Measurements from ENCODE around the gene IL18. TPM values are rescaled to one million over a fixed set of nuclear protein-coding genes. Genes with fewer than 3 reads are reported as not detected.
"Not testable (repeated sequence)": the region's sequence is repeated elsewhere in the genome, so short reads cannot be mapped to it uniquely, and the experiment has no call there.

The IL18 gene
- total RNA-seq, 2 experiments from 2014 or later, result not detected

DNA sequence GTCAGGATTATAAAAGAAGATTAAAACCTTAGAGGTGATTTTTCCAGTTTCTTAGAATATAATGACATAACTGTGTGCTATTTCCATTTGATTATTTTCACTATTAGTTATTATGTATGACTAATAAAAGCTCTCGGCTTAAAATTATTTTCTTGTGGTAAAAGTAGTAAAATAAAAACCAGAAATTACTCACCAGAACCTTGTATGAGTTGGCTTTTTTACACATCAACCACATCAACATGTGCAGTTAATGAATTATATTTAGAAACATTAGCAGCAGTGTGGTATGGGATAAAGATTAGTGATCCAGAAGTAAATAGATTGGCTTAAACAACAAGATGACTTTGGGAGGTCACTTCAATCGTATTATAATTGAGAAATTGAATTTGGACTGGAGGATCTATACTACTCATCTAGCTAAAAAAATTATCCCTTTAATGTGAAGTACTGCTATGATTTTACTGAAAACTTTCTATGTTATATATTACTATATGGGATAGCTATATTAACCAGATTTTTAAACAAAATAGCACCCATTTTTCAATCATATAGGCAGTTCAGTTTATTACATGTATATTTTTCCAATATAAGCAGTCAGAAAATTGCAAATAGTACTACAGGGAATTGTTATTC lies 8.6 kb upstream of the IL18 start:
- intact Hi-C loops (cut with DNase I, micrococcal nuclease), result loop anchor here in 1 of 2 experiments (10.0 kb wide), 1 partner anchor 298 kb away; the partner anchor contains the start of genes ALG9, CFAP68 and FDXACB1
- ChIA-PET POLR2A (no interaction called here), CTCF (interaction anchor here (0.7 to 1.9 kb wide), 7 partner anchors 10 to 60 kb away, joined by 3 to 11 read pairs (median 4); no protein-coding TSS in a partner anchor)
- Mint-ChIP-seq H3K36me3 (ENCODE audit: low read depth) (no peaks in the 10 kb centered on the region), H3K4me1 (peaks cover 11% of the 10 kb centered on the region), H3K4me3 (no peak overlapping the region), H3K27ac (no peak overlapping the region), H3K27me3 (peaks cover 17% of the 10 kb centered on the region), H3K9me3 (ENCODE audit: low read depth) (no peaks in the 10 kb centered on the region)
- DNase-seq, result no peak
- ATAC-seq, result no peak

DNA sequence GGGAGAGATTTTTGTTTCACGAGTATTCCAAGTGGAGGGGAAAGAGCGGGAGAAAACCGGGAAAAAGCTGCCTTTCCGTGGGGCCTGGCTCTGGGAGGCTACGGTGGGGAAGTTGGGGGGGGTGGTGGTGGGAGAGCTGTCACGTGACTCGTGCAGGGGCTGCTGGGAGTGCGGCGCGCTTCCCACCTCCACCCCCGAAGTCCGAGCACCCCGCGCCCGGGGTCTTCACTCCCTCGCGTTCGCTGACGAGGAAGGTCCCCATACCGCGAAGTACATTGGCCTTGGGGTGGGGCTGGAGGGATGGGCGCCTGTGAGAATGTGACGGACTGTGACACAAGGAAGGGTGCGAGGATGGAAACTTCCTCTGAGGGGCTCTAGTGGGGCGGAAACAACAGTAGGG lies 3.3 kb upstream of the IL18 start, which contains the start of gene TEX12:
Gene TEX12 (plus strand): TSS at position 228 of the 400 bp plus-strand sequence. CDS start 1,897 bp downstream, outside the sequence.
- Mint-ChIP-seq H3K9me3 (ENCODE audit: low read depth) (no peaks in the 10 kb centered on the region), H3K4me3 (no peak within 1 kb of the TSS), H3K4me1 (peaks cover 5% of the 10 kb centered on the region), H3K36me3 (ENCODE audit: low read depth) (no peaks in the 10 kb centered on the region), H3K27ac (no peak within 1 kb of the TSS), H3K27me3 (peaks cover 16% of the 10 kb centered on the region)
- DNase-seq (no peak), ATAC-seq (no peak)
- ChIA-PET POLR2A (no interaction called here), CTCF (interaction anchor here (1.1 kb wide), 1 partner anchor 53 kb away, joined by 7 read pairs; no protein-coding TSS in a partner anchor)
- intact Hi-C loops (cut with DNase I, micrococcal nuclease), result no loop called here

DNA sequence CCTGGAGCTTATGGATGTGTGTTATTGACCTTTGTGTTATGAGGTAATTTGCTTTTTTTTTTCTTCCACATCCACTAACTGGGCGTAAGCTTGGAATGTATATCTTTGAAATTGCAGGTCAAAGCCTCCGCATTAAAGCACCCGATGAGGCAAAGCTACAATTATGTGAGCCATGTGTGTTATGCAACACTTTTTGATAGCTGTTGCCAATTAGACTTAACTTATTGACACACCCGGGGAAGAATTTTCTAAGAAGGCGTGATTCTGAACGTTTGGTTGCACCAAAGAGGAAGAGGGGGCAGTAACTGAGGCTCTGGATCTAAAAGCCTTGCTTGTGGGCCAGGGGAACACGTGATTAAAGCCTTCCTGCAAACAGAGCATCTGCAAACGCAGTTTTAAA lies 2.7 kb upstream of the IL18 start:
- Mint-ChIP-seq H3K36me3 (ENCODE audit: low read depth) (no peaks in the 10 kb centered on the region), H3K9me3 (ENCODE audit: low read depth) (no peaks in the 10 kb centered on the region), H3K27me3 (peaks cover 20% of the 10 kb centered on the region), H3K4me3 (no peak overlapping the region), H3K27ac (no peak overlapping the region), H3K4me1 (peaks cover 5% of the 10 kb centered on the region)
- intact Hi-C loops (cut with DNase I, micrococcal nuclease), result no loop called here
- no peak for DNase-seq
- no peak for ATAC-seq
- ChIA-PET POLR2A (no interaction called here), CTCF (interaction anchor here (0.9 to 1.1 kb wide), 2 partner anchors 19 to 53 kb away, joined by 3 to 7 read pairs; no protein-coding TSS in a partner anchor)

DNA sequence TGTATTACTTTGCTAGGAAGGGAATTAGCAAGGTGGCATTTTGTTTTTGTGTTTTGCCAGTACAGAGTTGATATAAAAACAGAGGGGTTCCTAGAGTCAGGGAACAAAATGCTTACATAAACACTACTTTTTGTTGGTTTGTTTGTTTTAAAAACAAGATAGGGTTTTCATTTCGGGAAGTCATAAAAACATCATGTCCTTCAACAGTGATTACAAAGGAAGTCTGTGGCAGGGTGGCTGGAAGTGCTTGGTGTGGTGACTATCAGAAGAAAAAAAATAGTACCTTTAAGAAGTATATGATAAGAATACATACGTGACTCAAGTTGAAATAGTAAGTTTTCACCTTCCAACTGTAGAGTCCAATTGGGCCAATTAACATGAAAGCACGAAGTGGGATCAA lies 1.2 kb upstream of the IL18 start:
- Mint-ChIP-seq H3K4me1 (peaks cover 5% of the 10 kb centered on the region), H3K27me3 (peaks cover 20% of the 10 kb centered on the region), H3K9me3 (ENCODE audit: low read depth) (no peaks in the 10 kb centered on the region), H3K36me3 (ENCODE audit: low read depth) (no peaks in the 10 kb centered on the region), H3K4me3 (no peak overlapping the region), H3K27ac (no peak overlapping the region)
- intact Hi-C loops (cut with DNase I, micrococcal nuclease), result no loop called here
- ATAC-seq (no peak), DNase-seq (no peak)
- ChIA-PET POLR2A (no interaction called here), CTCF (no interaction called here)

DNA sequence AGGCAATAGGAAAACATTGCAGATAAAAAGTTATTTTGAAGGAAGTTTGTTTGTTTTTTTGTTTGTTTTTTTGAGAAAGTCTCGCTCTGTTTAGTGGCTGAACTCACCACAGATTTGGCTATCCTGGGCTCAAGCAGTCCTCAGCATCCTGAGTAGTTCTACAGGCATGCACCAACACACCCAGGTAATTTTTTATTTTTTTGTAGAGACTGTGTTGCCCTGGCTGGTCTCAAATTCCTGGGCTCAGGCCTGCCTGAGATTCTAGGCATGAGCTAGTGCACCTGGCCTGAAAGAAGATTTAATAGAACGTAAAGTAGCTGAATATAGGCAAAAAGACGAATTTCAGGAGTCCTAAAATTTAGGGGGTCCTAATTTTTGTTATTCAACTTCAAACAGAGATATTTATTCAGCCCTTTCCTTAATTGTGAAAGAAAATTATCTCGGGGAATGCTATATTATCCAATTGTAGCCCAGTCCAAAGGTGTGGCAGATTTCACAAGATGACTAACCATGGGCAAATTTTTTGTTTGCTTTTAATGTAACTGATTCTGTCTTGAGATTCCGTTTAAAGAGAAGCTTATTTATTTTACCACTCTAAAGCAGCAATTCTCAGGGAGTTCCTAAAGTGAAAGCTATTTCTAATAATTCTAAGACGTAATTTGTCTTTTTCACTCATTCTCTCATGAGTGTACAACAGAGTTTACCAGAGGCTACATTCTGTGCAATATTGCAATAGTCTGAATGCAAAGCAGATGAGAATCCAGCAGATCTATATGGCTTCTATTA lies 940 bp downstream of the IL18 start:
- no peak overlapping the region for H3K4me3 Mint-ChIP-seq
- DNase-seq (no peak), ATAC-seq (no peak)
- ChIA-PET CTCF (interaction anchor here (0.5 to 1.3 kb wide), 3 partner anchors 9 to 106 kb away, joined by 3 to 4 read pairs (median 3); partner anchors contain the start of gene BCO2), POLR2A (no interaction called here)
- no peaks in the 10 kb centered on the region for H3K36me3 Mint-ChIP-seq (ENCODE audit: low read depth)
- H3K4me1 Mint-ChIP-seq, result peaks cover 5% of the 10 kb centered on the region
- no peak overlapping the region for H3K27ac Mint-ChIP-seq
- H3K9me3 Mint-ChIP-seq (ENCODE audit: low read depth), result no peaks in the 10 kb centered on the region
- peaks cover 23% of the 10 kb centered on the region for H3K27me3 Mint-ChIP-seq
- intact Hi-C loops (cut with DNase I, micrococcal nuclease), result no loop called here

DNA sequence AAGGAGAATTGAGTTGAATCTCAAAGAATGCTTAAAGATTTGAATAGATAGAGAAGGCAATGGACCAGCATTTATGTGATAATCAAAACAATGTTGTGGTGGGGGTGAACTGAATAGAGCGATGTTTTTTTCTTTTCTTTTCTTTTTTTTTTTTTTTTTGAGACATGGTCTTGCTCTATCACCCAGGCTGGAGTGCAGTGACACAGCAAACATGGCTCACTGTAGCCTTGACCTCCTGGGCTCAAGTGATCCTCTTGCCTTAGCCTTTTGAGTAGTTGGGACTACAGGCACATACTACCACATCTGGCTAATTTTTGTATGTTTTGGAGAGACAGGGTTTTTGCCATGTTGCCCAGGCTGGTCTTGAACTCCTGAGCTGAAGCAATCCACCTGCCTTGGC lies 1.7 kb downstream of the IL18 start:
- CTCF ChIA-PET, result interaction anchor here (1.2 kb wide), 1 partner anchor 10 kb away, joined by 4 read pairs; no protein-coding TSS in a partner anchor
- H3K9me3 Mint-ChIP-seq (ENCODE audit: low read depth); H3K4me1 Mint-ChIP-seq; H3K27ac Mint-ChIP-seq; POLR2A ChIA-PET; ATAC-seq; H3K36me3 Mint-ChIP-seq (ENCODE audit: low read depth); H3K4me3 Mint-ChIP-seq; DNase-seq; intact Hi-C loops (cut with DNase I, micrococcal nuclease): not testable (repeated sequence)
- peaks cover 21% of the 10 kb centered on the region for H3K27me3 Mint-ChIP-seq

DNA sequence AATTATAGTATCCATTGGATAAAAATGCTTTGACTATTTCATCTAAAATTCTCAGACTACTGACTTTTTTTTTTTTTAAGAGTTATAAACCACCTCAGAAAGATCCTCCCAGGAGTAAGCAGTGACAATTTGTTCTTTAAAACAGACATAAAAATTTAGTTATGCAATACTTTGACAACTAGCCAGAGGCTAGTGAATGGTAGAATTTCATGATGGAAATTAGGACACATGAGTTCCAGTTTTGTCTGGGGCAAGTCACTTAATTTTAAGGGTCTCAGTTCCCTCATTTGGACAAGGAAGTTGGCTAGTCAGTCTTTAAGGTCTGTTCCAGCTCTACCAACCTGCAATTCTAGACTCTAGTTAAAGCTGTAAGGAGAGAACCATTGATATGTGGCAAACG lies 2.9 kb downstream of the IL18 start:
- intact Hi-C loops (cut with DNase I, micrococcal nuclease), result no loop called here
- CTCF ChIA-PET, result interaction anchor here (1.3 kb wide), 1 partner anchor 11 kb away, joined by 3 read pairs; no protein-coding TSS in a partner anchor
- no peak overlapping the region for H3K27ac Mint-ChIP-seq
- DNase-seq (no peak), ATAC-seq (no peak)
- peaks cover 9% of the 10 kb centered on the region for H3K4me1 Mint-ChIP-seq
- H3K4me3 Mint-ChIP-seq, result no peak overlapping the region
- H3K9me3 Mint-ChIP-seq (ENCODE audit: low read depth), result no peaks in the 10 kb centered on the region
- peaks cover 19% of the 10 kb centered on the region for H3K27me3 Mint-ChIP-seq
- POLR2A ChIA-PET, result interaction anchor here (0.6 kb wide), 1 partner anchor 16 kb away, joined by 4 read pairs; no protein-coding TSS in a partner anchor
- no peaks in the 10 kb centered on the region for H3K36me3 Mint-ChIP-seq (ENCODE audit: low read depth)

DNA sequence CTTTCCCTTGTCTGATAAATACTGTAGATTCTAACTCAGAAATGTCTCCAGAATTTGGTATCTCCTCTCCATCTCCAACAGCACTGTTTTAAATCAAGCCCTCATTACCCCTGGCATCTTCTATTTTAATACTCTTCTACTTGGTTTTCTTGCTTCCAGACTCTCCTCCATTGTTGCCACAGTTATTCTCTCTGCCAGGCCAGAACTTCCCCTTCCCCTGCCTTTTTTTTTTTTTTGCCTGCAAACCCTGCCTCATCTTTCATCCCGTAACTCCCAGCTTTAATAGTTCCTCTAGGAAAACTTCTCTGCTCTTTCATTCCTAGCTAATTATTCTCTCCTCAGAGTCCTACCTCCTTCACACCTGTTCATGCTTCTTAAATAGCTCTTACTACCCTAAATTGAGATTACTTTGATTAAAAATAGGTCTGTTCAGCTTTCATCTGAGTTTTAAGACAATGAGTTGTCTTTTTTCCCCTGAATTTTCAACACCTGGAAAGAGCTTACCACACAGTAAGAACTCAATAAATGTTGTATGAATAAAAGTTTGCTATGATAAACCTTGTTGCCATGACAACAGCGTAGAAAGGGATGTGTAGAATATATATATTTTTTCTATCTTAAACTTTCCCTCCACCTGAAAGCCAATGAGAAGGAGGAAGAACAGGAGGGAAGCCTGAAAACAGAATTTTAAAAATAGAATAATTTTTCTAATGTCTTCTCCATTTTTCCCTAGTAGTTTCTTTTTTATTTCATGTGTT lies 3.6 kb downstream of the IL18 start:
- no peak for ATAC-seq
- H3K27ac Mint-ChIP-seq, result no peak overlapping the region

DNA sequence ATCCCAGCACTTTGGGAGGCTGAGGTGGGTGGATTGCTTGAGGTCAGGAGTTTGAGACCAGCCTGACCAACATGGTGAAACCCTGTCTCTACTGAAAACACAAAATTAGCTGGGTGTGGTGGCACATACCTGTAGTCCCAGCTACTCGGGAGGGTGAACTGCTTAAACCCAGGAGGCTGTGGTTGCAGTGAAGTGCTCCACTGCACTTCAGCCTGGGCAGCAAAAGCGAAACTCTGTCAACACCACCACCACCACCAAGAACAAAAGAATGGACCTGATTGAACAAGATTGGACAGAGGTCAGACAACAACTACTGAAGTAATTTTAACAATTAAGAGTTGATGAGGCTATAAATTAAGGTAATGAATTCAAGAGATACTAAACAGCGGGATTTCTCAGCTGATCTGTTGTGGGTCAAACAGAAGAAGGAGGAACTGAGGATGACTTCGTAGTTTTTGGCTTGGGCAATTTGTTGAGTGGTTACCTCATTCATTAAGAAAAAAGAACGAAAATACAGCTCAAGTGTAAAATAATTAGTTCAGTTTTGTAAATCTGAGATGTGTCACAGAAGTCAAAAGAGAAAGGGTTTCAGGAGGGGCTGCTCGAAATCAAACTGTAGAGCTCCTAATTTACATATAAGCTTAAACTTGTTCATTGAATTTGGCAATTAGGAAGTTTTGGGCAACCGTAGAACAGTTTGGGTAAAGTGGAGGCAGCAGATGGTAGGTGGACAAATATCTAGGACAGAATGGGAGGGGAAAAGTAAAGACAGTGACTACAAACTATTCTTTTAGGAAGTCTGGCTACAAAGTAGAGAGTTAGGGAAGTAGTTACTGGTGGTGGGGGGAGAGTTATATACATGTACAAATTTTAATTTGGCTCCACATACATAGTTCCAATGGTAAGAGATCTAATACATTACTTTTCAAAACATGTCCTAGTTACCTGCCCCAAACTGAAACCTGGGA lies 4.5 kb downstream of the IL18 start:
- H3K9me3 Mint-ChIP-seq (ENCODE audit: low read depth), result no peaks in the 10 kb centered on the region
- POLR2A ChIA-PET, result interaction anchor here (0.6 kb wide), 1 partner anchor 69 kb away, joined by 21 read pairs; no protein-coding TSS in a partner anchor

More for the DNA sequence above, 3.6 kb downstream of the IL18 start:
- H3K4me3 Mint-ChIP-seq, result no peak overlapping the region
- no peaks in the 10 kb centered on the region for H3K9me3 Mint-ChIP-seq (ENCODE audit: low read depth)
- H3K4me1 Mint-ChIP-seq, result peaks cover 9% of the 10 kb centered on the region
- H3K36me3 Mint-ChIP-seq (ENCODE audit: low read depth), result no peaks in the 10 kb centered on the region
- intact Hi-C loops (cut with DNase I, micrococcal nuclease), result no loop called here
- peaks cover 19% of the 10 kb centered on the region for H3K27me3 Mint-ChIP-seq
- ChIA-PET CTCF (interaction anchor here (1.3 kb wide), 1 partner anchor 12 kb away, joined by 3 read pairs; no protein-coding TSS in a partner anchor), POLR2A (interaction anchor here (0.6 kb wide), 1 partner anchor 70 kb away, joined by 21 read pairs; no protein-coding TSS in a partner anchor)
- DNase-seq, result no peak

DNA sequence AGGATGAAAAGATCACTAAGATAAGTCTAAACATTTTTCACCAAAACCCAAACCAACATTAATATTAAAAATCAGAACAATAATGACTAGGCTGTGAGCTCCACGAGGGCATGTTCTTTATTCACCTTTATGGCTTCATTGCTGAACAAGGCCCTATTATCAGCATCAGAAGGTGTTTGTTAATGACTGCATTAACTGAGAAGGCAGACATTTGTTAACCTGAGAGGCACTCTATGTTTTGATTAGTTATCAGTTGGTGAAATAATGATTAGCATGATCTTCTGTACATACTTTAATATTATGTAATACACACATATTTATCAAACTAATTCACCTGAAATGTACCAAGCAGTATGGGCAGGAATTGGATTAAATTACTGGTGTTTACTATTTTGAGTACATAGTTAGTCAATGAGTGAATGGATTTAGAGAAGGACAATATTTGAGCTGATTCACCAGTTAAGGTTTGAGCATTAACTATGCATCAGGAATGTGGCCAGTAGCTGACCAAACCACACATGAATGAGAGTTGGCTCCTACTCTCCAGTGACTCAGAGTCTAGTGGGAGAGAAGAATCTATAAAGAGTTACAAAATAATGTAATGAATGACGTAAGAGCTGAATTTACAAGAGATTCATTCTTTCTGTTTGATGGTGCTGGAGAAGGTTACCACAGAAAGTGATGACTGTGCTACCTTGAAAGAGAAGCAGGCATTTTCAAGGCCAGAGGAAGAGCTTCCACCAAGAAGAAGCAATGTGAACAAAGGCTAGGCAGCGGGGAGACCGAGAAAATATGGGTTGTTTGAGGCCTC lies 6.7 kb downstream of the IL18 start:
- Mint-ChIP-seq H3K27ac (no peak overlapping the region), H3K4me1 (peaks cover 4% of the 10 kb centered on the region), H3K4me3 (no peak overlapping the region), H3K36me3 (ENCODE audit: low read depth) (no peaks in the 10 kb centered on the region), H3K9me3 (ENCODE audit: low read depth) (no peaks in the 10 kb centered on the region), H3K27me3 (peaks cover 6% of the 10 kb centered on the region)
- ATAC-seq (peak; percentile 78), DNase-seq (no peak)
- intact Hi-C loops (cut with DNase I, micrococcal nuclease), result no loop called here
- ChIA-PET POLR2A (no interaction called here), CTCF (interaction anchor here (1.0 kb wide), 1 partner anchor 18 kb away, joined by 4 read pairs; the partner anchor contains the start of gene BCO2)

More for the DNA sequence above, 4.5 kb downstream of the IL18 start:
- no peak overlapping the region for H3K4me3 Mint-ChIP-seq
- H3K36me3 Mint-ChIP-seq (ENCODE audit: low read depth), result no peaks in the 10 kb centered on the region
- peaks cover 9% of the 10 kb centered on the region for H3K4me1 Mint-ChIP-seq
- H3K27ac Mint-ChIP-seq, result no peak overlapping the region
- ATAC-seq (no peak), DNase-seq (no peak)
- intact Hi-C loops (cut with DNase I, micrococcal nuclease), result no loop called here
- H3K27me3 Mint-ChIP-seq, result peaks cover 19% of the 10 kb centered on the region
- CTCF ChIA-PET, result interaction anchor here (1.2 kb wide), 1 partner anchor 15 kb away, joined by 3 read pairs; no protein-coding TSS in a partner anchor

All from activated CD4-positive, alpha-beta T cell treated with anti-CD3 and anti-CD28 coated beads for 36 hours (primary cell).